Trophoblast cell (in vitro differentiated cells and primary cell): ENCODE results near the gene APH1B.

Experiments used
- DNase-seq, 2 donors: peaks; one replicate each; pipeline ENCODE4 v3.0.0-alpha.2; 2016
- H2AFZ ChIP-seq: 2 replicates; pipeline ENCODE4 v1.6.1; 2013; ENCODE audit warnings: low read length, moderate library complexity, mild to moderate bottlenecking; ENCODE audit not compliant: insufficient read depth, poor library complexity
- H2AK5ac ChIP-seq: 2 replicates; pipeline ENCODE4 v1.6.1; 2013; ENCODE audit warnings: mild to moderate bottlenecking, low read length
- H2BK120ac ChIP-seq: 2 replicates; pipeline ENCODE4 v1.6.1; 2013; ENCODE audit warnings: low read length, mild to moderate bottlenecking, moderate library complexity; ENCODE audit not compliant: insufficient read depth, poor library complexity
- H2BK12ac ChIP-seq: 2 replicates; pipeline ENCODE4 v1.6.1; 2013; ENCODE audit warnings: mild to moderate bottlenecking, low read length, moderate library complexity
- H2BK5ac ChIP-seq: 2 replicates; pipeline ENCODE4 v1.6.1; 2013; ENCODE audit warnings: low read length, low read depth, moderate library complexity, mild to moderate bottlenecking; ENCODE audit not compliant: poor library complexity
- H3K14ac ChIP-seq: 2 replicates; pipeline ENCODE4 v1.6.1; 2013; ENCODE audit warnings: mild to moderate bottlenecking, low read length
- H3K18ac ChIP-seq: 2 replicates; pipeline ENCODE4 v1.6.1; 2013; ENCODE audit warnings: mild to moderate bottlenecking, low read length
- H3K23ac ChIP-seq: 2 replicates; pipeline ENCODE4 v1.6.1; 2013; ENCODE audit warnings: low read length
- H3K27ac ChIP-seq: 2 replicates; pipeline ENCODE4 v1.5.1; 2013; ENCODE audit warnings: low read depth, mild to moderate bottlenecking, inconsistent platforms, low read length, moderate library complexity
- H3K27me3 ChIP-seq: 2 replicates; pipeline ENCODE4 v1.6.1; 2013; ENCODE audit warnings: inconsistent platforms, mild to moderate bottlenecking, low read length, moderate library complexity; ENCODE audit not compliant: insufficient read depth
- H3K36me3 ChIP-seq, 2 experiments: 1 replicate in 1 of 2; 2 replicates in 1 of 2; pipeline ENCODE4 v1.6.1; 2013; ENCODE audit warnings: low read length in 2 of 2, mild to moderate bottlenecking in 2 of 2, moderate library complexity in 1 of 2; ENCODE audit not compliant: insufficient read depth in 2 of 2, control insufficient read depth in 1 of 2
- H3K4ac ChIP-seq: 2 replicates; pipeline ENCODE4 v1.6.1; 2013; ENCODE audit warnings: low read depth, mild to moderate bottlenecking, low read length, moderate library complexity
- H3K4me1 ChIP-seq, 2 experiments: 1 replicate in 1 of 2; 2 replicates in 1 of 2; pipeline ENCODE4 v1.6.1; 2013; ENCODE audit warnings: low read length in 2 of 2, mild to moderate bottlenecking in 2 of 2, moderate library complexity in 1 of 2; ENCODE audit not compliant: insufficient read depth in 2 of 2, control insufficient read depth in 1 of 2
- H3K4me2 ChIP-seq: 2 replicates; pipeline ENCODE4 v1.6.1; 2013; ENCODE audit warnings: inconsistent platforms, mild to moderate bottlenecking, low read length, moderate library complexity
- H3K4me3 ChIP-seq: 2 replicates; pipeline ENCODE4 v1.5.1; 2013; ENCODE audit warnings: mild to moderate bottlenecking, low read depth, low read length, inconsistent platforms
- H3K79me1 ChIP-seq: one replicate; pipeline ENCODE4 v1.6.1; 2013; ENCODE audit warnings: low read length
- H3K79me2 ChIP-seq: 2 replicates; pipeline ENCODE4 v1.6.1; 2013; ENCODE audit warnings: low read length, mild to moderate bottlenecking; ENCODE audit not compliant: control insufficient read depth, insufficient read depth, poor library complexity
- H3K9ac ChIP-seq: 2 replicates; pipeline ENCODE4 v1.6.1; 2013; ENCODE audit warnings: mild to moderate bottlenecking, low read length
- H3K9me3 ChIP-seq: 2 replicates; pipeline ENCODE4 v1.6.1; 2013; ENCODE audit warnings: low read depth, mild to moderate bottlenecking, control low read depth, inconsistent platforms, low read length; ENCODE audit not compliant: insufficient read depth
- H4K12ac ChIP-seq: 2 replicates; pipeline ENCODE4 v1.6.1; 2013; ENCODE audit warnings: low read depth, mild to moderate bottlenecking, low read length, moderate library complexity
- H4K8ac ChIP-seq: 2 replicates; pipeline ENCODE4 v1.6.1; 2013; ENCODE audit warnings: low read depth, mild to moderate bottlenecking, low read length, moderate library complexity
- H4K91ac ChIP-seq: one replicate; pipeline ENCODE4 v1.6.1; 2013; ENCODE audit warnings: low read depth, mild to moderate bottlenecking, low read length, moderate library complexity
- WGBS: extraction: QIAGEN DNeasy Blood & Tissue Kit; methylation state at CpG from one replicate; pipeline ENCODE4 v1.1.7; 2013; ENCODE audit warnings: missing lambda C conversion rate; ENCODE audit not compliant: insufficient read length, insufficient coverage; ENCODE audit errors: extremely low coverage; 5-methylcytosine and 5-hydroxymethylcytosine counted together

Gene APH1B

GRCh38 chr15:63252292-63252691 lies 25.1 kb upstream of the APH1B start:
- Histone ChIP-seq H3K14ac (no peak overlapping the region), H3K4me3 (no peak overlapping the region), H3K9ac (no peak overlapping the region), H3K27me3 (no peaks in the 10 kb centered on the region), H2BK12ac (no peak overlapping the region), H3K4me1 (peaks cover 0 to 2% of the 10 kb centered on the region in 2 experiments), H3K27ac (no peak overlapping the region), H3K23ac (no peak overlapping the region), H2AFZ (no peak overlapping the region), H4K8ac (no peak overlapping the region), H3K79me2 (no peaks in the 10 kb centered on the region), H4K12ac (no peak overlapping the region), H2BK120ac (no peak overlapping the region), H2BK5ac (no peak overlapping the region), H3K18ac (no peak overlapping the region), H3K4me2 (no peak overlapping the region), H4K91ac (no peak overlapping the region), H3K79me1 (no peaks in the 10 kb centered on the region), H3K36me3 (peaks cover 0 to 5% of the 10 kb centered on the region in 2 experiments), H2AK5ac (no peak overlapping the region), H3K4ac (no peak overlapping the region), H3K9me3 (no peaks in the 10 kb centered on the region)
- no CpG with 5 or more reads among the region's 2 CpGs for WGBS
- no peak for DNase-seq

GRCh38 chr15:63254991-63255390 lies 22.4 kb upstream of the APH1B start:
- H3K79me2 ChIP-seq: no peaks in the 10 kb centered on the region

DNA sequence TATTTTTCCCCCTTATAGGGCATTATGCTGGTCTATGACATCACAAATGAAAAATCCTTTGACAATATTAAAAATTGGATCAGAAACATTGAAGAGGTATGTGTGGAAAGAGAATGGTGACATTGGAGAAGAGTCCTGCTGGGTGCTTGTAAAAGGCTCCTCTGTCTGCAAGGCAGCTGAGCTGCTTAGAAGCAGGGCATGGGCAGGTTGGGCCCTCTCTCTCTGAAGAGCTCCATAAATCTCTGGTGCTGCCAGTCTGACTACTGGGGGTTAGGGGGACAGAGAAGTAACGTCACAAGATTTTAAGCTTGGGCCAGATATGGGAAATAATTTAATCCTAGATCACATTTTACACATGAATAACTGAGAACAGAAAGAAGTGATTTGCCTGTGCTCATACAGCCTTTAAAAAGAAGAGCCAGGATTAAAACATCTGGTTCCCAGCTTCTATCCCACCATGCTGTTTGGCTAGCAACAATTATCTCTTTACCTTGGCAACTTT lies 21.9 kb upstream of the APH1B start:
- Histone ChIP-seq H4K8ac (no peak overlapping the region), H3K36me3 (peaks cover 0 to 2% of the 10 kb centered on the region in 2 experiments), H3K4ac (no peak overlapping the region), H2AFZ (no peak overlapping the region), H3K79me2 (no peaks in the 10 kb centered on the region), H2BK5ac (no peak overlapping the region), H3K4me3 (no peak overlapping the region), H3K23ac (no peak overlapping the region), H3K4me1 (peaks cover 0 to 3% of the 10 kb centered on the region in 2 experiments), H2BK12ac (no peak overlapping the region), H3K14ac (no peak overlapping the region), H4K91ac (no peak overlapping the region), H3K9ac (no peak overlapping the region), H2BK120ac (peak overlapping the region; percentile 46), H2AK5ac (no peak overlapping the region), H3K18ac (no peak overlapping the region), H3K27ac (no peak overlapping the region), H3K9me3 (no peaks in the 10 kb centered on the region), H4K12ac (no peak overlapping the region), H3K79me1 (no peaks in the 10 kb centered on the region), H3K27me3 (no peaks in the 10 kb centered on the region), H3K4me2 (no peak overlapping the region)
- DNase-seq: no peak
- WGBS: no CpG with 5 or more reads among the region's 1 CpG

More at GRCh38 chr15:63254991-63255390, 22.4 kb upstream of the APH1B start:
- Histone ChIP-seq H3K18ac (no peak overlapping the region), H4K8ac (no peak overlapping the region), H3K27ac (no peak overlapping the region), H3K4me2 (no peak overlapping the region), H4K91ac (no peak overlapping the region), H3K79me1 (no peaks in the 10 kb centered on the region), H3K23ac (no peak overlapping the region), H3K27me3 (no peaks in the 10 kb centered on the region), H3K36me3 (peaks cover 0 to 2% of the 10 kb centered on the region in 2 experiments), H3K4ac (no peak overlapping the region), H2BK12ac (no peak overlapping the region), H2AFZ (no peak overlapping the region), H3K4me3 (no peak overlapping the region), H3K14ac (no peak overlapping the region), H3K9ac (no peak overlapping the region), H2BK5ac (no peak overlapping the region), H2AK5ac (no peak overlapping the region), H4K12ac (no peak overlapping the region), H3K4me1 (peaks cover 0 to 3% of the 10 kb centered on the region in 2 experiments), H3K9me3 (no peaks in the 10 kb centered on the region), H2BK120ac (no peak overlapping the region)
- WGBS: no CpG with 5 or more reads among the region's 2 CpGs
- DNase-seq: no peak

DNA sequence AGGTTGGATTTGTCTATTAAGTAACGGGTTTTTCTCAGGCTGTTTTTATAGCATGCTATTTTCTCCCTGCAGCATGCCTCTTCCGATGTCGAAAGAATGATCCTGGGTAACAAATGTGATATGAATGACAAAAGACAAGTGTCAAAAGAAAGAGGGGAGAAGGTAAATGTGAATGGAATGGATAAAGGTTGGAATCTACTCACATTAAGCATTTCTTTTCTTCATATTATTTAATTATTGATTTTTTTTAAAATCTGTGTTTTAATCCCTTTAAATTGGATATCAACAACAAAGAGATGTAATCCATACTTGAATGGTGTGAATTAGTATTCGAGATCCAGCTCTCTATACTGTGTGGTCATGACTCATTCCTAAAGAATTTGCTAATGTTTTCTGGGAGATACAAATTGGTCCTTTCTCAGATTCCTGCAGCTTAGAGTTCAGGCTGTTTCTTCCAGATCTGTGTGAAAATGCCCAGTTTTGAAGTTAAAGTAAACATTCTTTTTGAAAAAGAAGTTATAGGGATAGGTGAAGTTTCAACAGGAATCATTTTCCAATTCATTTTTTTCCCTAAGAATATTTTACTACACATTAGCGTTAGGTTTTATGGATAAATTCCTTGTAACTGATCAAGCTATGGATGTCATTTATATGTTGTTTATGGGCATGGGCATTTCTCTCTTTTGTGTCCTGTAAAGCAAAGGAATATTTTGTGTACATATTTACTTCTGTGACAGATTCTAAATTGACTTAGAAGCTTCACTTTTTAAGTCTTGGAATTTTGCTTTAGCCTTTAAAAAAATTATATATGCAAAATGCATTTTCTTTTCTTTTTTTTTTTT lies 20.8 kb upstream of the APH1B start:
- H3K18ac ChIP-seq: no peak overlapping the region
- WGBS: no CpG with 5 or more reads among the region's 5 CpGs
- no peak overlapping the region for H2AFZ ChIP-seq
- no peak overlapping the region for H4K91ac ChIP-seq
- H2BK5ac ChIP-seq: no peak overlapping the region
- peaks cover 0 to 3% of the 10 kb centered on the region in 2 experiments for H3K4me1 ChIP-seq
- H3K4me2 ChIP-seq: no peak overlapping the region
- H3K36me3 ChIP-seq: peaks cover 0 to 2% of the 10 kb centered on the region in 2 experiments
- no peak overlapping the region for H2BK12ac ChIP-seq
- no peak overlapping the region for H3K9ac ChIP-seq
- no peaks in the 10 kb centered on the region for H3K27me3 ChIP-seq
- DNase-seq: peak in 1 of 2 donors; percentile 56
- no peak overlapping the region for H3K23ac ChIP-seq
- no peaks in the 10 kb centered on the region for H3K9me3 ChIP-seq
- no peaks in the 10 kb centered on the region for H3K79me2 ChIP-seq
- no peak overlapping the region for H2BK120ac ChIP-seq
- no peak overlapping the region for H3K27ac ChIP-seq
- no peak overlapping the region for H3K4me3 ChIP-seq
- H3K79me1 ChIP-seq: no peaks in the 10 kb centered on the region
- no peak overlapping the region for H4K12ac ChIP-seq
- H3K4ac ChIP-seq: no peak overlapping the region
- H3K14ac ChIP-seq: no peak overlapping the region
- H2AK5ac ChIP-seq: no peak overlapping the region
- no peak overlapping the region for H4K8ac ChIP-seq
